Natural killer cell (primary cell): ENCODE measurements around the gene MAU2. TPM values are rescaled to one million over a fixed set of nuclear protein-coding genes. Genes with fewer than 3 reads are reported as not detected.

Experiments
- ATAC-seq, 3 donors: fragments of 150-1000 bp in 2 of 3; fragments of 200-7000 bp in 1 of 3; cut with Tn5 transposase; 1 replicate in 1 of 3; 2 replicates in 2 of 3; pipeline ENCODE4 v1.10.0; 2021; ENCODE audit warnings: mild to moderate bottlenecking in 2 of 3, moderate library complexity in 2 of 3
- DNase-seq, 2 donors: peaks; one replicate each; pipeline versions ENCODE4 v3.0.0 to v3.0.0-alpha.2; 2013 to 2021; ENCODE audit warnings: mixed read lengths in 1 of 2
- H3K27ac ChIP-seq: one replicate; pipeline ENCODE4 v1.5.1; 2013; ENCODE audit warnings: mild to moderate bottlenecking, low read length
- H3K27me3 ChIP-seq: one replicate; pipeline ENCODE4 v1.6.1; 2013; ENCODE audit warnings: low read length; ENCODE audit not compliant: control insufficient read depth, insufficient read depth
- H3K36me3 ChIP-seq: one replicate; pipeline ENCODE4 v1.6.1; 2013; ENCODE audit warnings: low read length; ENCODE audit not compliant: control insufficient read depth, insufficient read depth
- H3K4me1 ChIP-seq: one replicate; pipeline ENCODE4 v1.6.1; 2013; ENCODE audit warnings: low read length; ENCODE audit not compliant: control insufficient read depth, insufficient read depth
- H3K4me3 ChIP-seq: one replicate; pipeline ENCODE4 v1.5.1; 2013; ENCODE audit warnings: low read length
- H3K9me3 ChIP-seq: one replicate; pipeline ENCODE4 v1.6.1; 2013; ENCODE audit warnings: low read length; ENCODE audit not compliant: control insufficient read depth, insufficient read depth
- H3K27ac Mint-ChIP-seq, 2 donors: one replicate each; pipeline ENCODE4 v1.8.0; 2022; ENCODE audit warnings: mild to moderate bottlenecking in 2 of 2, mixed read lengths in 2 of 2, moderate library complexity in 1 of 2
- H3K27me3 Mint-ChIP-seq, 2 donors: one replicate each; pipeline ENCODE4 v1.8.0; 2022; ENCODE audit warnings: low read depth in 2 of 2, mixed read lengths in 2 of 2
- H3K36me3 Mint-ChIP-seq: one replicate; pipeline ENCODE4 v1.8.0; 2022; ENCODE audit warnings: mixed read lengths
- H3K4me1 Mint-ChIP-seq, 2 donors: one replicate each; pipeline ENCODE4 v1.8.0; 2022; ENCODE audit warnings: mixed read lengths in 2 of 2
- H3K4me3 Mint-ChIP-seq: one replicate; pipeline ENCODE4 v1.8.0; 2022; ENCODE audit warnings: mild to moderate bottlenecking, moderate library complexity, mixed read lengths
- H3K9me3 Mint-ChIP-seq, 2 donors: one replicate each; pipeline ENCODE4 v1.8.0; 2022; ENCODE audit warnings: mixed read lengths in 2 of 2
- WGBS: methylation state at CpG from one replicate; pipeline ENCODE4 v1.1.7; 2013; ENCODE audit warnings: missing lambda C conversion rate; ENCODE audit not compliant: insufficient coverage; 5-methylcytosine and 5-hydroxymethylcytosine counted together
- intact Hi-C: fragments of 100-400 bp; cut with micrococcal nuclease; formaldehyde crosslinking; loops from one replicate; pipeline ENCODE4 v1.14.2; 2022
- total RNA-seq, 4 donors: library from RNA; stranded (reverse); fragments of 120-200 nt in 1 of 4; gene quantifications; one replicate each; pipeline versions ENCODE4 v1.2.3 to v1.2.4, GENCODE V29; 2013 to 2022
- TF ChIP-seq, protein P1 (sequence below): fragments of 200-600 bp; IDR thresholded peaks from one replicate; pipeline ENCODE4 v1.8.0; 2022; ENCODE audit warnings: antibody characterized with exemption

The MAU2 gene
- total RNA-seq, 3 donors from 2014 or later (not counting 1 experiment from before 2014, with no cell fraction given), result 144 to 164 (median 151) TPM

DNA sequence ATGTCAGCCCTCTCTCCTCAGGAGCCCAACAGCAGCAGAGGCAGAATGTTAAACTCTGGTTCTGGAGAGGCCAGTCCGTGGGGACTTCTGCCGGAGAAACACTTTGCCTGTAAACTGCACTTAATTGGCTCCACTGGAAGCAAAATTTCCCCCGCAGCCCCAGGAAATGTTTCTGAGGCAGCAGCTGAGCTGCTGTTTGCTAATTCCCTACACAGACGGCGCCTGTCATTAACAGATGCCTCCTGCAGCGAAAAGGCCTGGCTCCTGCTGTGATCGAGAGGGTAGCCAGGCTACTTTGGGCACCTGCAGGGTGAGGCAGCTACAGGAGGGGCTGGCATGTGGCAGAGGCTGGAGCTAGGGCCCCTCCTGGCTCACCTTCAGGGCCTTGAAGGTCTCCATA lies 42.3 kb upstream of the MAU2 start:
- no peak overlapping the region for H3K27ac Mint-ChIP-seq
- H3K36me3 Mint-ChIP-seq, result no peaks in the 10 kb centered on the region
- H3K4me1 Mint-ChIP-seq, result peaks cover 0 to 9% of the 10 kb centered on the region in 2 donors
- H3K9me3 Mint-ChIP-seq, result no peaks in the 10 kb centered on the region
- intact Hi-C loops, result no loop called here
- 99% methylated on average over 7 of the region's 7 CpGs for WGBS
- Histone ChIP-seq H3K9me3 (no peaks in the 10 kb centered on the region), H3K36me3 (peaks cover 53% of the 10 kb centered on the region), H3K4me3 (no peak overlapping the region), H3K27ac (no peak overlapping the region), H3K27me3 (peaks cover 6% of the 10 kb centered on the region), H3K4me1 (peaks cover 2% of the 10 kb centered on the region)
- no peak overlapping the region for H3K4me3 Mint-ChIP-seq
- ATAC-seq, result no peak
- DNase-seq, result no peak
- TF ChIP-seq, protein P1, sequence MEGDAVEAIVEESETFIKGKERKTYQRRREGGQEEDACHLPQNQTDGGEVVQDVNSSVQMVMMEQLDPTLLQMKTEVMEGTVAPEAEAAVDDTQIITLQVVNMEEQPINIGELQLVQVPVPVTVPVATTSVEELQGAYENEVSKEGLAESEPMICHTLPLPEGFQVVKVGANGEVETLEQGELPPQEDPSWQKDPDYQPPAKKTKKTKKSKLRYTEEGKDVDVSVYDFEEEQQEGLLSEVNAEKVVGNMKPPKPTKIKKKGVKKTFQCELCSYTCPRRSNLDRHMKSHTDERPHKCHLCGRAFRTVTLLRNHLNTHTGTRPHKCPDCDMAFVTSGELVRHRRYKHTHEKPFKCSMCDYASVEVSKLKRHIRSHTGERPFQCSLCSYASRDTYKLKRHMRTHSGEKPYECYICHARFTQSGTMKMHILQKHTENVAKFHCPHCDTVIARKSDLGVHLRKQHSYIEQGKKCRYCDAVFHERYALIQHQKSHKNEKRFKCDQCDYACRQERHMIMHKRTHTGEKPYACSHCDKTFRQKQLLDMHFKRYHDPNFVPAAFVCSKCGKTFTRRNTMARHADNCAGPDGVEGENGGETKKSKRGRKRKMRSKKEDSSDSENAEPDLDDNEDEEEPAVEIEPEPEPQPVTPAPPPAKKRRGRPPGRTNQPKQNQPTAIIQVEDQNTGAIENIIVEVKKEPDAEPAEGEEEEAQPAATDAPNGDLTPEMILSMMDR, result no peak
- peaks cover 0 to 8% of the 10 kb centered on the region in 2 donors for H3K27me3 Mint-ChIP-seq

DNA sequence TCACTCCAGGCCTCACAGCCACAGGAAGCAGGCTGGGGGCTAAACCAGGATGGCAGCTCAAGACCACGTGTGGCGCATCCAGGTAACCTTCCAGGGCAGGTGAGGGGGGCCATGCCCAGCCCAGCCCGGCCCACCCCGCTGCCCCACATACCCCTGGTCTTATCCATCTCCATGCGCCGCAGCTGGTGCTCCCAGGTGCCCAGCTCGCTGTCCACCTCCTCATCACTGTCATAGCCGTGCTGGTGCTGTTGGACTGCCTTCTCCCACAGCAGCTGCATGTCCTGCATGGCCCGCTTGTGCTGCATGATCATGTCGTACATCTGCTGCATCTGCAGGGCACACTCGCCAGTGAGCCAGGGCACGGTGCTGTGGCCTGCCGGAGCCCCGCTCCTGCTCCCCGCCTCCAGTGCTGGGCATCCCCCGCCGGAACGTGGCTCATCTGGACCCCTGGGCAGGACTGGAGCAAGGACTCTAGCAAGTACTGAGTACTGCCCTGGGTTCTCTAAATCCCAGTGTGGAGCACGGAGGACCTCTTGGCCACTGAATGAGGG lies 41.5 kb upstream of the MAU2 start:
- no peaks in the 10 kb centered on the region for H3K9me3 ChIP-seq
- peaks cover 3% of the 10 kb centered on the region for H3K36me3 Mint-ChIP-seq
- no peak overlapping the region for H3K27ac Mint-ChIP-seq
- no peaks in the 10 kb centered on the region for H3K9me3 Mint-ChIP-seq
- H3K4me1 ChIP-seq, result no peaks in the 10 kb centered on the region
- no peak for ATAC-seq
- H3K27me3 ChIP-seq, result no peaks in the 10 kb centered on the region
- H3K36me3 ChIP-seq, result peaks cover 55% of the 10 kb centered on the region
- WGBS, result 97% methylated on average over 19 of the region's 19 CpGs
- no peak overlapping the region for H3K4me3 Mint-ChIP-seq
- no peak for DNase-seq
- no peaks in the 10 kb centered on the region for H3K27me3 Mint-ChIP-seq
- intact Hi-C loops, result no loop called here
- peaks cover 0 to under 1% of the 10 kb centered on the region in 2 donors for H3K4me1 Mint-ChIP-seq
- H3K27ac ChIP-seq, result no peak overlapping the region
- no peak overlapping the region for H3K4me3 ChIP-seq
- TF ChIP-seq, protein P1, result no peak

DNA sequence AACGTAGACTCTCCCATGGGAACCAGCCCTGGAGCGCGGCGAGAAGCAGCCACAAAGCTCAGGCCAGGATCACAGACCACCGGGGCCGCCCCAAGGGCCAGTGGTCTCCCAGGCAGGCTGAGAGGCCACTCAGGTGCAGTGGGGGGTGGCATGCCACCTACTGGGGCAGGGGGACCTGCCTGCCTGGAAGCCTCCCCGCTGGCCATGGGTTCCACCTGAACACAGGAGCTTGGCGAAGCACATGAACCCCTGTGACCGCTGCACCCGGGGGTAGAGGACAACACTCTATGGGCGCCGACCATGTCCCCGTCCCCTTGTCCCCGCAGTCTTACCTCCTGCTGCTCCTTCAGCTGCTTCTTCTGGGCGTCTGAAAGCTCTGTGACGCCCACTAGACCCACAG lies 40.8 kb upstream of the MAU2 start:
- Mint-ChIP-seq H3K36me3 (peaks cover 9% of the 10 kb centered on the region), H3K4me3 (no peak overlapping the region), H3K27ac (no peak overlapping the region), H3K9me3 (no peaks in the 10 kb centered on the region), H3K27me3 (no peaks in the 10 kb centered on the region), H3K4me1 (no peaks in the 10 kb centered on the region)
- intact Hi-C loops, result no loop called here
- Histone ChIP-seq H3K4me3 (no peak overlapping the region), H3K4me1 (no peaks in the 10 kb centered on the region), H3K27ac (no peak overlapping the region), H3K36me3 (peaks cover 60% of the 10 kb centered on the region), H3K27me3 (no peaks in the 10 kb centered on the region), H3K9me3 (no peaks in the 10 kb centered on the region)
- WGBS, result 98% methylated on average over 16 of the region's 16 CpGs
- ATAC-seq (no peak), DNase-seq (no peak)
- TF ChIP-seq, protein P1, result no peak

DNA sequence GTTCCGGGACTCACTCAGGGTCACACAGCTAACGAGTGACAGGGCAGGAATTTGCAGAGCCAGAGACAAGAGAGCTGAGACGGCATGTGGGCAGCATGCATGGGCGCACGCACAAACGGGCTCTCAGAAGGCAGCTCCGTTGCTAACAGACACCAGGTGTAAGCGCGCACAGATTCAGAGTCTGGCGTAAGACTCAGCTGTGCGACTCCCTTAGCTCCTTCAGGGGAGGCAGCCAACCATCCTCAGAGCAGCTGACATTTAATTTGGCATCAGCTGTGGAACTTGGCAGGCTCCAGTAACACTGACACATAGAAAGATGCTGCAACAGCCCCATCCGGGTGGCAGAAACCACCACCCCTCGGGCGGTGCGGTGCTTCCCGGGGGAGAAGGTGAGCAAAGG lies 40.1 kb upstream of the MAU2 start:
- intact Hi-C loops, result no loop called here
- H3K27me3 ChIP-seq, result no peaks in the 10 kb centered on the region
- ATAC-seq, result no peak
- peaks cover 64% of the 10 kb centered on the region for H3K36me3 ChIP-seq
- H3K9me3 ChIP-seq, result no peaks in the 10 kb centered on the region
- Mint-ChIP-seq H3K36me3 (peaks cover 9% of the 10 kb centered on the region), H3K9me3 (no peaks in the 10 kb centered on the region), H3K4me3 (no peak overlapping the region), H3K27me3 (no peaks in the 10 kb centered on the region), H3K4me1 (no peaks in the 10 kb centered on the region), H3K27ac (no peak overlapping the region)
- no peak overlapping the region for H3K27ac ChIP-seq
- TF ChIP-seq, protein P1, result no peak
- WGBS, result 97% methylated on average over 16 of the region's 16 CpGs
- H3K4me3 ChIP-seq, result no peak overlapping the region
- H3K4me1 ChIP-seq, result no peaks in the 10 kb centered on the region
- DNase-seq, result no peak
